Renal cortex interstitium (tissue), 11 donors: ENCODE measurements around the gene ERICH2. TPM values are rescaled to one million over a fixed set of nuclear protein-coding genes. Genes with fewer than 3 reads are reported as not detected.

Experiments used
- DNase-seq, 11 donors: peaks; one replicate each; pipeline ENCODE4 v3.0.0-alpha.2; 2013; ENCODE audit warnings: low read depth in 9 of 11, low spot score in 4 of 11; ENCODE audit errors: extremely low read depth in 1 of 11
- polyA plus RNA-seq, 3 donors: library from polyadenylated mRNA; unstranded; fragments of 120-200 nt; gene quantifications; one replicate each; pipeline ENCODE4 v1.2.1, GENCODE V29; 2013; ENCODE audit not compliant: insufficient read length in 3 of 3

ERICH2 gene
- polyA plus RNA-seq, 3 donors = 1.4 to 3.4 (median 1.6) TPM

DNA sequence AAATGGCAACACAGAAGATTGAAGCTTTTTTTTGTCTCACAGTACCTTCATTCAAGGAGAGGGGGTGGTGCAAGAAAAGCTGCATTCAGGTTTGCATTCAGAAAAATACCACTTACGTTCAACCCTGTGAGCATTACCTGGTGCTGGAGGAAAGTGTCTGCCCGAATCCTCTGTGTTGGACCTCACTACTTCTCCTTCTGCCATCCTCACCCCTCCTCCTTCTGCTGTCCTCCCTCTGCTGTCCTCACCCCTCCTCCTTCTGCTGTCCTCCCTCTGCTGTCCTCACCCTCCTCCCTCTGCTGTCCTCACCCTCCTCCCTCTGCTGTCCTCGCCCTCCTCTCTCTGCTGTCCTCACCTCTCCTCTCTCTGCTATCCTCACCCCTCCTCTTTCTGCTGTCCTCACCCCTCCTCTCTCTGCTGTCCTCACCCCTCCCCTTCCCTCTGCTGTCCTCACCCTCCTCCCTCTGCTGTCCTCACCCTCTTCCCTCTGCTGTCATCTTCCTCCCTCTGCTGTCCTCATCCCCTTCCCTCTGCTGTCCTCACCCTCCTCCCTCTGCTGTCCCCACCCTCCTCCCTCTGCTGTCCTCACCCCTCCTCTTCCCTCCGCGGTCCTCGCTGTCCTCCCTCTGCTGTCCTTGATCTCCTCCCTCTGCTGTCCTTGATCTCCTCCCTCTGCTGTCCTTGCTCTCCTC is 57.8 kb downstream of the ERICH2 start:
- no peak for DNase-seq

DNA sequence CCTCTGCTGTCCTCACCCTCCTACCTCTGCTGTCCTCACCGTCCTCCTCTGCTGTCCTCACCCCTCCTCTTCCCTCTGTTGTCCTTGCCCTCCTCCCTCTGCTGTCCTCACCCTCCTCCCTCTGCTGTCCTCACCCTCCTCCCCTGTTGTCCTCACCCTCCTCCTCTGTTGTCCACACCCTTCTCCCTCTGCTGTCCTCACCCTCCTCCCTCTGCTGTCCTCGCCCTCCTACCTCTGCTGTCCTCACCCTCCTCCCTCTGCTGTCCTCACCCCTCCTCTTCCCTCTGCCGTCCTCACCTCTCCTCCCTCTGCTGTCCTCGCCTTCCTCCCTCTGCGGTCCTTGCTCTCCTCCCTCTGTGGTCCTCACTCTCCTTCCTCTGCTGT is 58.3 kb downstream of the ERICH2 start:
- no peak for DNase-seq

- DNase-seq = no peak
These were observed 58.9 kb downstream of the ERICH2 start for GRCh38 chr2:170829036-170829435.

GRCh38 chr2:170830166-170830565 is 60.0 kb downstream of the ERICH2 start:
- DNase-seq = no peak

DNA sequence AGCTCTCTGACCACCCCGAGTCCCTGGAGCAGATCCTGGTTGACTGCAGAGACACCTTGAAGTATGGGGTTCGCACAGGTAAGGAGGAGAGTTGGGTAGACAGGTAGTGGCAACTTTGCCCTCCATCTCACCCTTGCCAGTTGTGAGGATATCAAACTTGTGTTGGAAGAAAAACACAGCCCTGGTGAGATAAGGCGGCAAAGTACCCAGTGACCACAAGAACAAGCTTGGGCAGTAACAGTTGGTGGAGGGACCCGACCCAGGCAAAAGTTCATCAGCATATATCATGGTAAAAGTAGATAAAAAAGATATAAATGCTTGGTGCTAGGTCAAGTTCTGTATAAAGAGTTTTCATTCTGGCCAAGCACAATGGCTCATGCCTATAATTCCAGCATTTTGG is 60.9 kb downstream of the ERICH2 start:
- no peak for DNase-seq

GRCh38 chr2:170836027-170836426 is 65.8 kb downstream of the ERICH2 start:
- no peak for DNase-seq

GRCh38 chr2:170840717-170841210 is 70.6 kb downstream of the ERICH2 start:
- no peak for DNase-seq

DNA sequence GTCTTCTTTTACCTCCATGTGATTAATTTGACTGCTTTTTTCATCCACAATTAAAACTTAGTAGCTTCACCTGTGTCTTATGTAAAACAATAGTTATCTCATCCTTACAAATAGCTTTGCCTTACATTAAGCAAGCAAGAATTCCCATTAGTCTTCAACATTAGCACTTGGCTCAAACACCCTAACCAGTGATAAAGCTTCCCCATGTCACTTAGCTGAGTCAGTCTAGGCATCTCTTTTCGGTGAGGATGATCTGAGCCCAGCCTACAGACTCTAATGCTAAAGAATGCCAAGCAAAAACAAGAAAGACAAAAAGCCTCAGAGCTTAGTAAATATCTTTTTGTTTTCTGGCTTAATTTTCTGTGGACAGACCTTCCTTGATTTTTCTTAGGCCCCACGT is 72.6 kb downstream of the ERICH2 start:
- no peak for DNase-seq

DNA sequence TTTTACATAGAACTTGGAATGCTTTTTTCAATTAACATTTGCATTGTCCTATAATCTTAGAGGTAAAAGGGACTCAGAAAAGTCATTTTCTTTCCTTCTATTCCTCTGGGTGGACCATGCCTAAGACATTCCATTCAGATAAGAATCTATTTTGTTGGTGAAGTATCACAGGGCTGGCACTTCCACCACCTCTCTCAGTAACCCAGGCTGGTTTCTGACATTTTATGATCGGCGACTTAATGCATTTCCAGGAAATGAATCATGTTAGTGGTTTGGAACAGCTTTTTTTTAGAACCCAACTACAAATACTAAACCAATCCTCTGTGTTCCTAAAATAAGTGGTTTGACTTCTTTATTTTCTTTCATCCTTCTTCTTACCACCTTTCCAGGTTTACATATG is 73.5 kb downstream of the ERICH2 start:
- DNase-seq = no peak

DNA sequence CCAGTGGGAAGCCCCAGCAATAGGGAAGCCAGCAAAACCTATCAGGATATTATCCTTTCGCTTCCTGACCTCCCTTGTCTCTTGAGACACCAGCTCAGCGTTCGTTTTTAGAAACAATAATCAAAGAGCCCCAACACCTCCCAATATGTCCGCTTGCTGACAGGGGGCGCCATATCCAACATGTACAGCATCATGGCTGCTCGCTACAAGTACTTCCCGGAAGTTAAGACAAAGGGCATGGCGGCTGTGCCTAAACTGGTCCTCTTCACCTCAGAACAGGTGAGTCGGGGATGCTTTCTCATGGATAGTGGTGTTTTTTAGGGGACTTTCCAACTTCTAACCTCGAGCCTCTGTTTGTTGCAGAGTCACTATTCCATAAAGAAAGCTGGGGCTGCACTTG is 75.2 kb downstream of the ERICH2 start:
- DNase-seq = no peak

- no peak for DNase-seq
These were observed 76.1 kb downstream of the ERICH2 start for GRCh38 chr2:170846314-170846713.

DNA sequence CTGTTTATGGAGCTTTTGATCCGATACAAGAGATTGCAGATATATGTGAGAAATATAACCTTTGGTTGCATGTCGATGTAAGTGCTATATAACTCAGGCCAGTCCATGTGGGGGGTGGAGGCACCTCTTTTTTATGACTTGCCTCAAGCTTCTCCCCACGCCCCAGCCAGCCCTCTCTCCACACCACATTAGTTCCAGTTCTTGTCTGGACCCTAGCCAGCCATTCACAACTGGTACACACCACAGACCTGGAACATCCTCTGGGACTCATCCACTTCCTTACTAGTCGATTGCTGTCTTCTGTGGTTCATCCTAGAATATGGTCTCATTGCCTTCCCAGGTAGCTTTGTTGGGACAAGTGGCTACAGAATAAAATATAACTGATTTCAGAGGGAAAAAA is 77.5 kb downstream of the ERICH2 start:
- DNase-seq = no peak

Other genes starting within 250 kb of the ERICH2 start
- 1 to 10 TPM in 1 of 3 donors, under 1 TPM in 2; 0.40 to 1.1 (median 0.69) TPM for gene SP5, start 55.0 kb upstream of the ERICH2 start, polyA plus RNA-seq
- 1 to 10 TPM in 1 of 3 donors, under 1 TPM in 2; 0.66 to 3.1 (median 0.86) TPM for gene GAD1, start 46.5 kb downstream of the ERICH2 start, polyA plus RNA-seq
- 10 to 100 TPM; 72.8 to 89.3 (median 83.3) TPM for gene GORASP2, start 158.9 kb downstream of the ERICH2 start, polyA plus RNA-seq